HG03097 (cell line): ENCODE results near the gene TJP3.
"Not testable (repeated sequence)": the region's sequence is repeated elsewhere in the genome, so short reads cannot be mapped to it uniquely, and the experiment has no call there.

Experiments used
- ATAC-seq: cut with Tn5 transposase; IDR thresholded peaks from one replicate; pipeline ENCODE4 v1.9.1; 2021; ENCODE audit not compliant: unreplicated experiment, low FRiP score

The TJP3 gene

GRCh38 chr19:3765757-3766156 is 57.6 kb downstream of the TJP3 start:
- not testable (repeated sequence) for ATAC-seq

- no peak for ATAC-seq
Observed at GRCh38 chr19:3766520-3766919, 58.3 kb downstream of the TJP3 start.

- no peak for ATAC-seq
Observed at GRCh38 chr19:3767050-3767449, 58.9 kb downstream of the TJP3 start.

GRCh38 chr19:3768015-3768747 is 60.0 kb downstream of the TJP3 start:
- no peak for ATAC-seq

- no peak for ATAC-seq
Observed at GRCh38 chr19:3768748-3769099, 60.5 kb downstream of the TJP3 start.

GRCh38 chr19:3769494-3769893 is 61.3 kb downstream of the TJP3 start:
- no peak for ATAC-seq

- ATAC-seq = no peak
Observed at GRCh38 chr19:3770136-3770999, 62.2 kb downstream of the TJP3 start.

GRCh38 chr19:3771000-3771905 is 63.1 kb downstream of the TJP3 start:
- no peak for ATAC-seq

GRCh38 chr19:3771906-3772455 is 63.8 kb downstream of the TJP3 start, which contains the start of gene RAX2:
Gene RAX2 (minus strand): TSS chr19:3772228. CDS start chr19:3771742, 486 bp downstream.
- no peak for ATAC-seq

GRCh38 chr19:3773814-3774515 is 65.8 kb downstream of the TJP3 start:
- ATAC-seq = no peak

- ATAC-seq = no peak
Observed at GRCh38 chr19:3774621-3775373, 66.6 kb downstream of the TJP3 start.

- no peak for ATAC-seq
Observed at GRCh38 chr19:3775374-3775711, 67.2 kb downstream of the TJP3 start.

GRCh38 chr19:3775831-3776230 is 67.6 kb downstream of the TJP3 start:
- no peak for ATAC-seq

GRCh38 chr19:3776479-3777040 is 68.4 kb downstream of the TJP3 start:
- ATAC-seq = no peak

GRCh38 chr19:3778104-3778867 is 70.1 kb downstream of the TJP3 start:
- no peak for ATAC-seq

- ATAC-seq = no peak
Observed at GRCh38 chr19:3778899-3779723, 70.9 kb downstream of the TJP3 start.

- ATAC-seq = no peak
Observed at GRCh38 chr19:3780786-3781304, 72.7 kb downstream of the TJP3 start.
